Keratinocyte (primary cell): ENCODE results near the gene BCL7A.

Experiments
- CTCF ChIP-seq, 3 experiments: IDR thresholded peaks in 1 of 3; conservative IDR thresholded peaks in 1 of 3; optimal IDR thresholded peaks in 1 of 3; 2 replicates in 2 of 3; 3 replicates in 1 of 3; pipeline versions ENCODE3 to v1.5.1; 2011; ENCODE audit warnings: low read length in 3 of 3, mild to moderate bottlenecking in 3 of 3, moderate library complexity in 2 of 3, control low read depth in 1 of 3, inconsistent platforms in 1 of 3; ENCODE audit not compliant: insufficient read depth in 2 of 3; ENCODE audit errors: extremely low read depth in 1 of 3
- EZH2 ChIP-seq: IDR thresholded peaks from one replicate; pipeline ENCODE4 v1.6.1; 2012; ENCODE audit warnings: inconsistent platforms, mild to moderate bottlenecking, low read length, moderate library complexity

- TF ChIP-seq CTCF (optimal IDR thresholded peaks at IDR 0.05 in 1 of 3, IDR thresholded peaks at IDR 0.05 in 1 of 3, conservative IDR thresholded peaks at IDR 0.05 in 1 of 3; ENCODE audit: extremely low read depth in 1 of 3, insufficient read depth in 2 of 3, low read length in 3 of 3) (no peak), EZH2 (no peak)
These were observed 7.3 kb downstream of the BCL7A start for GRCh38 chr12:122028905-122029560.
